CD4-positive, alpha-beta T cell treated with Interleukin-6 at 100 ng/mL for 8 hours (primary cell): ENCODE measurements around the gene SAPCD1.

Experiments used
- DNase-seq: peaks from one replicate; pipeline ENCODE4 v3.0.0-alpha.2; 2020; ENCODE audit warnings: mixed read lengths, low spot score

SAPCD1 gene

DNA sequence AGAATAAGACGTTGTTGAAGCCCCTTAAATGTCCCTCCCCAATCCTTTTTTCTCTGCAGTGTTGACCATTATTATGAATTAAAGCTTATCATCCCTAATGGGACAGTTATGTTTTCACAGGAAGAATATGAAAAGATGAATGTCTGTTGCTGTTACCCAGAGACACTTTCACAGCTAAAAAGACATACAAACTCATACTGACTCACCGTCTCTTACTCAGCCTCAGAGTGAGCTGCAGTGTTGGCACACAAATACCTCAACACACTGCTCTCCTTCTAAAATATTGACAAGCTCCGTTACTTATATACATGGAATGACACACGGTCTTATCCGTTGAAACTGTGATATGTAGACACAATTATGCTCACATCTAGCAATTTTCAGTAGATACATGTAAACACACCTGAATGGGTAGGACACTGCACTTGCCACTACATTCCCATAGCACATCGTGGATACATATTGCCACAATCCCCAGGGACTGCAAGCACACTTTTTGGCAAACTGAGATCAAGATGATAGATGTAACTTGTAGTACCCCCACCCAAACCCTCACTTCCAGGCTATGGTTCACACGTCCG is 9.6 kb upstream of the SAPCD1 start:
- DNase-seq = no peak

- DNase-seq = no peak
These were observed 4.2 kb upstream of the SAPCD1 start for GRCh38 chr6:31758281-31758680.

GRCh38 chr6:31760790-31761189 is 1.7 kb upstream of the SAPCD1 start:
- no peak for DNase-seq

DNA sequence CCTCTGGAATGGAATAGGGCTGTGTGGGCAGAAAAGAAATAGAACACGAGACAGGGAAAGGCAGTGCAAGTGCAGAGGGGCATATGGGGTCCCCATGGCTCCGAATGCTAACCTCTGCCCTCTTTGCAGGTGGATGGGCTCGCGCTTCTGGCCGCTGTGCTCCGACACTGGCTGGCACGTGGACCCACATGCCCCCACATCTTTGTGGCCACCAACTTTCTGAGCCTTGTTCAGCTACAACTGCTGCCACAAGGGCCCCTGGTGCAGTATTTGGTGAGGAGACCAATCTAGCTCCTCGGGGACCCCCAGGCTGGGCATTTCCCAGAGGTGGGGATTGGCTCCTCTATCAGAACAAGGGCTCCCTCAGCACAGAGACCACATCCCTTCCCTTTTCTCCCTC is 1.1 kb upstream of the SAPCD1 start:
- DNase-seq = no peak

- no peak for DNase-seq
These were observed 592 bp downstream of the SAPCD1 start for GRCh38 chr6:31762878-31763618.

DNA sequence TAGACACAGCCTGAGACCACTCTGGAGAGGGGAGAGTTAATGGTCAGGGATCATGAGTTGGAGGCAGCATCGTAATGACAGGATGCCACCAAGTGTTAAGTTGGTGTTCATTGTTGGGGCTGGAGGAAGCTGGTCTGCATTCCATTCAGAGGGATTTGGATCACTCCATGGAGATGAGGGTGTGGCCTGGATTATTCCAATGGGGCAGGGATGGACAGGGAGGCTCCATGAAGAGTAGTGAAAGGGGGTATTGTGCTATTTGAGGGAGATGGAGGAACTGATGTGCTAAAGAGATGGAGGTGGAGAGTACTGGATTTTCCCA is 1.1 kb downstream of the SAPCD1 start:
- no peak for DNase-seq

- no peak for DNase-seq
These were observed 1.7 kb downstream of the SAPCD1 start for GRCh38 chr6:31764198-31764597.

DNA sequence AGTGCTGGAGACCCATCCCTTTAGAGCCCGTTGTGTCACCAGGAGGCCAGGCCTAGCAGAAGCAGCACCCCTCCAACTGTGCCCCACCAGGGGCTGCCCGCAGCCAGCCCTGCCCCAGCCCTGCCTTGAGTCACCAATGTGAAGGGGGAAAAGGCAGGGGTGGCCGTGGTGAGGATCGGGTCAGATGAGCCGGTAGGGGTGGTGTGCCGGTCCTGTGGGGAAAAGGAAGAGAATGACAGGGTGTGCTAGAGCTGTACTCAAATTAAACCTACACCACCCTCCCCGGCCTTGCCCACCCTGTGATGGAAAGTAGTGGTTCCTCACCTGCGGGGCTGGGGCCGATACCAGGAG is 3.1 kb downstream of the SAPCD1 start:
- no peak for DNase-seq

- no peak for DNase-seq
These were observed 3.7 kb downstream of the SAPCD1 start for GRCh38 chr6:31765910-31766794.

GRCh38 chr6:31767096-31767645 is 4.7 kb downstream of the SAPCD1 start:
- no peak for DNase-seq

DNA sequence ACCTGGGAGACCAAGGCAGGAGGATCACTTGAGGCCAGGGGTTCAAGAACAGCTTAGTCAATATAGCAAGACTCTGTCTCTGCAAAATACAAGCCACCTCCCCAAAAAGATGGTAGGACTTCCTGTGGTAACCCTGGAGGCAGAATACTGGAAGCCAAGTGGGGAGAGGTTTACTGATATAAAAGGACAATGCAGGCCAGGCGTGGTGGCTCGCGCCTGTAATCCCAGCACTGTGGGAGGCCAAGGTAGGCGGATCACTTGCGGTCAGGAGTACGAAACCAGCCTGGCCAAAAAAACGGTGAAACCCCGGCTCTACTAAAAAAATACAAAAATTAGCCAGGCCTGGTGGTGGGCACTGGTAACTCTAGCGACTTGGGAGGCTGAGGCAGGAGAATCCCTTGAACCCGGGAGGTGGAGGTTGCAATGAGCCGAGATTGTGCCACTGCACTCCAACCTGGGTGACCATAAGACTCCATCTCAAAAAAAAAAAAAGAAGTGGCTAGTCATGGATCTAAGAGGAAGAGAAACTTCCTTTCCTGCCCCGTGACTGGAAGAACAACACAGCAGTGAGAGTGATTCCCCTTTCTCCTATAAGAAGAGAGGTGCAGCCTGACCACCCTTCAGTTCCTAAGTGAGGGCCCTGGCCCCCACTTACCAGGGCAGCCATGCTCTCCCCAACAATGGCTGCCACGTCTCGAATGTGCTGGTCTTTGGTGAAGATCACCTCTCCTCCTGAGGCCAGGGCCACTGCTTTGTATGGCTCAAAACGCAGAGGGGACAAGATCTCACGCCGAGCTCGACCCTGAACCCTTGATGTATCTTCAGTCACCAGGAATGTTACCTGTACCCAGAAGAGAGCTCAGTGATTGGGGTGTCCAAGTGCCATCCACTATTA is 6.2 kb downstream of the SAPCD1 start:
- no peak for DNase-seq

- DNase-seq = peak; percentile 75
These were observed 7.4 kb downstream of the SAPCD1 start for GRCh38 chr6:31769684-31770371.

GRCh38 chr6:31770860-31771259 is 8.4 kb downstream of the SAPCD1 start:
- DNase-seq = no peak

- DNase-seq = no peak
These were observed 9.5 kb downstream of the SAPCD1 start for GRCh38 chr6:31771992-31772358.

- no peak for DNase-seq
These were observed 12.7 kb downstream of the SAPCD1 start for GRCh38 chr6:31775184-31775583.

GRCh38 chr6:31775633-31776484 is 13.4 kb downstream of the SAPCD1 start:
- DNase-seq = no peak

GRCh38 chr6:31776485-31776988 is 14.1 kb downstream of the SAPCD1 start:
- DNase-seq = no peak

DNA sequence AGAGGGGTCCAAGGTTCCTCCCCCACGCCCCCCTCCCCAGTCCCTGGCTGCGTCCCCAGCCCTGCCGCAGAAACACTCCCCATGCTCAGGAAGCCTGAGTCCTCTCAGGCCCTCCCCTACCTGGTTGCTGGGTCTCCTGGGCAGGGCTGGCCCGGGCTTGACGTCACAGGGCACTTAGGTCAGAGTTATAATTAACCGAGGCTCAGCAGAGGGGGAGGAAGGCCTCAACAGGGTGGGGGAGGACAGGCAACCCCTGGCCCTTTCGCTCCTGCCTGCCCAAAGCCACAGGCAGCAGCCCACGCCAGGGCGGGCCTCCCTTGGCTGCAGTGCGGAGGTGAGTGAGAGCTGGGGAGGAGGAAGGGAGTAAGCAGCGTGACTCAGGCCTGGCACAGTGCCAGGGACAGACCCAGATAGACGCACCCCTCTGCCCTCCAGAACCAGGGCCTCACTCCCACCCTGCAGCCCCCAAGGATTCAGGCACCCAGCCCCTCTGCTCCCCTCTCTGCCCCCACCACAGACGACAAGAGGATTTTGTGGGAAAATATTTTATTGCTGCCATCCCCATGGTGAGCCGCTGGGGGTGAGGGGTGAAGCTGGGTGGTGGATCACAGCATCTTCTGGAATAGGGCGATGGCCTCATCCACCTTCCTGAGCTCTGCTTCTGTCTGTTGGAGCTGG is 14.7 kb downstream of the SAPCD1 start, which contains the start of gene VWA7:
Gene VWA7 (minus strand): TSS at position 340 of the 678 bp plus-strand sequence. CDS start 549 bp downstream, outside the sequence.
- DNase-seq = peak; percentile 63

DNA sequence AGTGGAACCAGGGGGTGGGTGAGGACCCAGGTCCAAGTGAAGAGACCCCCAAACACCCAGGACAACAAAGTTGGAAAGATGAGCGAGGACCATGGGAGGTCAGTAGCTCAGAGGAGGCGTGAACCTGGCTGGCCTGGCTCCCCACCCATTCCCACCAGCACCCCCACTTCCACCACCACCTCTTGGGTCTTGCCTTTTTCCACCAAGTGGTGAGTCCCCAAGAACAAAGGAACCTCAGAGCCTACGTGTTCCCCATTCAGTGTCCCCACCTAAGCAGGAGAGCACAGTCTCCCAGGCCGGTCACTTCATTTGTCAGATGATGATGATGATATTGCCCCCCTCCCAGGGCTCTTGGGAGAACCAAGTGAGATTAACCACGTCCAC is 15.2 kb downstream of the SAPCD1 start:
- no peak for DNase-seq
